GM19351 (cell line): ENCODE data around the gene PCGF5.
"Not testable (repeated sequence)": the region's sequence is repeated elsewhere in the genome, so short reads cannot be mapped to it uniquely, and the experiment has no call there.

ENCODE experiments used
- ATAC-seq: cut with Tn5 transposase; IDR thresholded peaks from one replicate; pipeline ENCODE4 v1.9.1; 2021; ENCODE audit warnings: mild to moderate bottlenecking, moderate library complexity; ENCODE audit not compliant: unreplicated experiment

PCGF5 gene

DNA sequence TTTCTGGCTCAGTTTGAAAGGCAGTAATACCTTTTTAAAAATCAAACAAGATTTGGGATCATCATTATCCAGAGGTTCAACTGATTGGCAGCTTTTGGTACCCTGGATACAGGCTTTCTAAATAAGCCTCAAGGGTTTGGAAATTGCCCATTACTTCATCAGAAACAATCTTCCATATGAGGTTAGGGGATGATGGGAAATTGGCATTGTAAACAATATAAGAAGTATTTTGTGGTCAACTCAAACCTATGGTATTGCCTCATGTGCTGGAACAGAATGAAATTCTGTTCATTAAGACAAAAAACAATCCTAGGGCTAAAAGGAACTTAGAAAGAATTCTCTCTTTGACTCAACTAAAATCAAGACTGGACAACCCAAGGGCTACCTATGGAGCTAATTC lies 97.1 kb downstream of the PCGF5 start:
- no peak for ATAC-seq

- no peak for ATAC-seq
These were observed 98.9 kb downstream of the PCGF5 start for GRCh38 chr10:91319336-91319735.

GRCh38 chr10:91323293-91323905 lies 102.9 kb downstream of the PCGF5 start:
- ATAC-seq, result not testable (repeated sequence)

- no peak for ATAC-seq
These were observed 108.0 kb downstream of the PCGF5 start for GRCh38 chr10:91328320-91328984.
